HL-60/S4 (cell line): ENCODE results near the gene EFCAB11.

ENCODE experiments used
- in situ Hi-C: fragments of 300-500 bp; cut with MboI; formaldehyde crosslinking; loops from 2 replicates; pipeline ENCODE4 v1.14.3; 2022; ENCODE audit warnings: low sequenced_read_pairs

Gene EFCAB11

DNA sequence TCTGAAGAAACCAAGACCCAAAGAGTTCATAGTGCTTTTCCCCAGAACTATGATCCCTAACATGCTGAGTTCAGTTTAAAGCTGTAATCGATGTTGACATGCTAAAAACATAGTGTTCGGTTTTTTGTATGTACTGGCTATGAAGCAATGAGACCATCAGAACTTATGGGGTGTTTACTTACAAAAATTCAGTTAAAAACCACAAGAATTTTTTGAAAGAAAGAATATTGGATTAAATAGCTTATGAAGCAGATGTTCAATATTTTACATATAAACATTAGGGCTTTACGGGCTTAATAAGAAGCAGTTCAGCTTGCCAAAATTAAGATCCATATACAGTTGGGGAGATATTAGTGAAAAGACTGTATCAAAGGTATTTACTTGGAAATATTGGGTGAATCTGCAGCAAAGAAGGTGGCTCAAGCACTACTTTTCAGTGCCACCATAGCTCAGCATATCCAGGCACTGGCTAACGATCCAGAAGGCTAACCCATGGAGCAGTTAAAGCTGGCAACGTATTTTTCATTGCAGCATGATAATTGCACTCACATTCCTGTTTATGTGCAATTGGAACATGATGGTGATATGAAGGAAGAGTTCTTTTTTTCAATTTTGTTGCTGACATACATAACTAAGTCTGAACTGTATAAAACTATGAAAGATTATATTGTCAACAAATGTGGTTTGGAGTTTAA lies 125.9 kb downstream of the EFCAB11 start:
- in situ Hi-C loops = no loop called here

DNA sequence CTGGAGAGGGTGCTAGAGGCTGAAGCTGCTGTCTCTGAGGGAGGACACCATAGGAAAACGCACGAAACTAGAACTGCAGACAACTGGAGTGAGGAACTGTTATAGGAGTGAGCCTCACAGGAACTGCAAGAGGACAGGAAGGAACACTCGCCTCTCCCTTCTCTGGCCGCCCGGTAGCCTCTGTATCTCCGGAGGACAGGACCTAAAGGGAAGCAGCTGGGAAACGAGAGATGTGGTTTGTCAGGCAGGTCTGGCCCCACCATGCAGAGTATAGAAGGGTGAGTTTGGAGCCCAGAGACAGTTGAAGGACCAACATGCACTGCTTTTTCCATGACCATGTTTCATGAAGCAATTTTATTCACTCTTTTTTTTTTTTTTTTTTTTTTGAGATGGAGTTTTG lies 127.3 kb downstream of the EFCAB11 start:
- in situ Hi-C loops = no loop called here

DNA sequence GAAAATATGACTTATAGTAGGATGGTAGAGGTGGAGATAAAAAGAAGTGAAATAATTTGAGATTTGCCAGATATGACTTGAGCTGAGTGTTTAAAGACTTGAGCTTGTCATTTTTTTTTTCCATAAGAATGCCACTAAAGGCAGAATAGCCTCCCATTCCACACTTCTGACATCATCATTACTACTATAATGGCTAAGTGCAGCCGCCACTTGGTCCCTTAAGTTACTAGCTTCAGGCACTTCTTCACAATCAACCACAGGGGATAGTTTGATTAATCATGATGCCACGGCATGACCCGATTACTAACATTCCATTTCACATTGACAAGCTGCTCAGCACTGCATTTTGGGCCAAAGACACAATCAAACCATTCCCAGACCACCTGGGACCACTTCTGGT lies 127.9 kb downstream of the EFCAB11 start:
- in situ Hi-C loops = no loop called here

GRCh38 chr14:89823743-89824142 lies 130.8 kb downstream of the EFCAB11 start:
- in situ Hi-C loops = no loop called here

DNA sequence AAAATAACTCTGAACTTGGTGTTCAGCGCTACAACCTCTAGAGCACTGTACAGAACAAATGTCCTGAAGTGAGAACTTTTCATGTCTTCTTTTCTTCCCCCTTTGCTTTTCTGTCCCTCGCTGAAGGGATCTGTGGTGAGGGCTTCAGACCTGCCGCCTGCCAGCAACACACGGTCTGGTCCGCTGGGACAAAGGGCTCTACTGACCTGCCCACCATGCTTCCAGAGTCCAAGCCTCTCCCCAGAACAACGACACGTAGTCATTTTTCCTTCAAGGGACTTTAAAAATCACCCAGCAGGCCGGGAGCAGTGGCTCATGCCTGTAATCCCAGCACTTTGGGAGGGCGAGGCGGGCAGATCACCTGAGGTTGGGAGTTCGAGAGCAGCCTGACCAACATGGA lies 140.4 kb downstream of the EFCAB11 start:
- in situ Hi-C loops = no loop called here

GRCh38 chr14:89813617-89814031 lies 140.9 kb downstream of the EFCAB11 start:
- in situ Hi-C loops = no loop called here

DNA sequence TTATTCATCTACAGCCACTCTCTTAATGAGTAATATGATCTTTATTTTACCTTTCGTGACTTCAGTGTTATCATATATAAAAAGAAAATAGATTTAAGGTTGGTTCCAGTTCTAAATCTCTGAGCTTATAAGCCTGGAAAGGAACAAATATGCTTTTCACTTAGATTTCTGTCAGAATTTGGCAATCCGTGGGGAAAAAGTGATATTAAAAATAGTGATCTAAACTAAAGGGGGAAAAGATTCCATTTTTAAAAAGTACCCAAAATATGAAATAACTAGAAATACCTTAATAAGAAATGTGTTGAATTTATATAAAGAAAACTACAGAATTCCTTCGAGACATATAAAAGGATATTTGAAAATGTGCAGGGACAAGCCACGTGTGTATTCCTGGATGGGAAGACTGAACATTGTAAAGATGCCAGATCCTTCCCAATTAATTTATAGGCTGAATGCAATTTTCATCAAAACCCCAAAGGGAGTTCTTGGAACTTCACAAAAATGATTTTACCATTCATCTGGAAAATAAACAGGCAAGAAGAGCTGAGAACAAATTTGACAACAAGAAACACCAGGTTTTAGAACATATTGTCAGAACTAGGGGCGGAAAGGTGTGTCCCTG lies 142.5 kb downstream of the EFCAB11 start:
- in situ Hi-C loops = no loop called here

DNA sequence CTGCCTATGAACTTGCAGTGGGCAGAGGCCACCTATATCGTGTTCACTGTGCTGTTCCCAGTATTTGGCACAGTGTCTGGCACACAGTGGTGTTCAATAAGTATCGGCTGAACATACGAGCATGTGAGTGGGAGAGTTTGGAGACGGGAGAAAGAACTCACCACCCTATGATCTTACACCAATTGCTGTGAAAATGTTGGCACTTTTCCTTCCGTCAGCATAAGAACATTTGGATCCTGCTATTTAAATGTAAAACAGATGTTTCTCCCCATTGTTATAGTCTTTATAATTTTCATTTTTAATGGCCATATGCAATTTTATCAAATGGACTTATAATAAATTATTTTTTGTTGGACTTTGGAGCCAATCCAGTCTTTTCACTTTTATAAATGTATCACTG lies 144.4 kb downstream of the EFCAB11 start:
- in situ Hi-C loops = no loop called here

DNA sequence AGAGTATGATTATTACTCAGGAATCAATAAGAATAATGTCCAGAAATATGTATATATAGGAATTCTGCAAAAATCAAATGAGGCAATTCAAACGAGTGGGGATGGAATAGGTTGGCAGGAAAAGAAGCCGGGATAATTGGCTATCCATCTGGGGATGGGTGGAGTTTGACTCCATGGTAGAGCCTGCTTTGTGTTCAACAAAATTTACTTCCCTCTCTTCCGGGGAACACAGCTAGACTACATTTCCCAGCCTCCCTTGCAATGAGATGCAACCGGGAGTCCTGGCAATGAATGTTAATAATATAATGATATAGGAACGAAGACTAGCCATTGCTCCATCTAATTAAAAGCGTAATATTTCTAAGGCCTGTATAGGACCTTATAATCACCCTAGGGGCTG lies 146.6 kb downstream of the EFCAB11 start:
- in situ Hi-C loops = no loop called here

GRCh38 chr14:89807151-89807550 lies 147.4 kb downstream of the EFCAB11 start:
- in situ Hi-C loops = no loop called here

- in situ Hi-C loops = no loop called here
Observed at GRCh38 chr14:89806451-89806850, 148.1 kb downstream of the EFCAB11 start.

- in situ Hi-C loops = no loop called here
Observed at GRCh38 chr14:89805501-89805900, 149.0 kb downstream of the EFCAB11 start.

DNA sequence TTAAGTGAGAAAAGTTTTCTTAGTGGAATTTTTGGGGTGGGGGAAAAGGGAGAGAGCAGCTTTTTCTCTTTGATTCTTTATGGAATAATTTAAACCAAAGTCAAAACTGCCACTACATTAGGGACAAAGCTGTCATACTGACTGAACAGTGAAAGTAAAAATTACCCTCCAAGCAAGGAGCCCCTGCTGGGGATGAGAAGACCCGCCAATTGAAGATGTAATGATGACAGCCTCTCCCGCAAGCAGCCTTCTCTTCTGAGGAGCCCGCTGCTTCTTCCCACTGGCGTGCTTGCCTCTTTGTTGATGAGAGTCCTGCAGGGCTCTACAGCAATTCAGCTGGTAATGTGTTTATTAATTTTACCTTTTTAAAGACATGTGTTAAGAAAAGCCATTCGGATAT lies 151.0 kb downstream of the EFCAB11 start:
- in situ Hi-C loops = no loop called here

DNA sequence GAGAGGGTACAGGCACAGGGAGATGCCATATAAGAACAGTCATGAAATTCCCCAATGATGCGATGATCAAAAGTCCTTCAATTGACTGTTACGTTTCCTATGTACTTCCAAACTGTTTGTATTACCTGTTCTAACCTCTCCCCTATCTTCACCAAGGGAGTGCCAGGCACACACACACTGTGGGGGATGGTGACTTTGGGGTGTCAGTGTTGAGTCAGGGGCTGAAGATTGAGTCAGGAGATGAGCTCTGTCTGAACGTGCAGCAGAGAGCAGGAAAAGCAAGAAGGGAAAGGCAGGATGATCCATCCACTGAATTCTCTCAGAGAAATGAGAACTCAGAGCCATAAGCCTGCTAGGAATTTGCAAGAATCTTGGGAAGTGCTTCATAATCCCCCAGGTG lies 153.4 kb downstream of the EFCAB11 start:
- in situ Hi-C loops = no loop called here

DNA sequence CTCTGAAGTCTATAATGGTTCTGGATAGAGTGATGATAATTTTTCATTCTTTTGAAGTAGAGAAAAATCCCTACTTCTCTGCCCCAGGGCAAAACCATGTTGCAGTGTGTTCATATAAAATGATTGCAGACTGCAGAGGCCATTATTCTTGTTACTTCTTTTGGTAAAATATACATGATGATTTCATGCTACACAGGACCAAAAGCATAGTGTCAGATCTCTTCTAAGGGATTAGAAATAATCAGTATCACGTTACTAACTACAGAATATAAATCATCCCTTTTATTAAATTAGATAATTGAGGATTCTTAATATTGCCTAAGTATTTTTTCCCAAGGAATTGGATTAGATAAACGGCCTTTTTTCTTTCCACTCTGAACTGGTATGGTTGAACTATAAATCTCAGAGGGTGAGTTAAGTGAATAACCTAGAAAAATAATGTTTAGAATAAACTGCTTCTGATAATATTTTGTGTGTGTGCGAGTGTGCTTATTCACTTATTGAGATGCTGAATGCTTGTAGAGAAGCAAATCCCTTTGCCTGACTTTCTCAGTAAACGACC lies 156.2 kb downstream of the EFCAB11 start:
- in situ Hi-C loops = no loop called here

- in situ Hi-C loops = no loop called here
Observed at GRCh38 chr14:89797148-89797547, 157.4 kb downstream of the EFCAB11 start.

GRCh38 chr14:89794096-89794495 lies 160.4 kb downstream of the EFCAB11 start:
- in situ Hi-C loops = no loop called here

- in situ Hi-C loops = no loop called here
Observed at GRCh38 chr14:89793367-89793716, 161.2 kb downstream of the EFCAB11 start.

- in situ Hi-C loops = no loop called here
Observed at GRCh38 chr14:89792489-89793366, 161.8 kb downstream of the EFCAB11 start.

DNA sequence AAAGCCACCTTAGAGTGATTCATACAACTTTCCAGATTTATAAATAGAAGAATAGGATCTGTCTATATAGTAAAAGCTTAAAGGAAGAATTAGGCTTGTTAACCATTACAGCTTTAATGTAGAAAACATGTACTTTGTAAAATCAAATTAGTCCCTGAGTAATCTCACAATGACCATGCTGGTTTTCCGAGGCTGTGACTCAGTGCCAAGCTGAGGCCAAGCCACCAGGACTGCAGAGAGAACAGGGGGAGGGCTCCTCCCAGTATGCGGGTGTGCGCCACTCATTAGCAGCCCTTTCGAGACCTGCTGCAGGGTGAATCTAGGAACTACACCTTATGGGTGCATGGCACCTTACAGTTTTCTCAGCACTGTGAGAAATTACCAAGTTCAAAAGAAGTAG lies 167.0 kb downstream of the EFCAB11 start:
- in situ Hi-C loops = no loop called here

- in situ Hi-C loops = no loop called here
Observed at GRCh38 chr14:89781046-89781445, 173.5 kb downstream of the EFCAB11 start.

DNA sequence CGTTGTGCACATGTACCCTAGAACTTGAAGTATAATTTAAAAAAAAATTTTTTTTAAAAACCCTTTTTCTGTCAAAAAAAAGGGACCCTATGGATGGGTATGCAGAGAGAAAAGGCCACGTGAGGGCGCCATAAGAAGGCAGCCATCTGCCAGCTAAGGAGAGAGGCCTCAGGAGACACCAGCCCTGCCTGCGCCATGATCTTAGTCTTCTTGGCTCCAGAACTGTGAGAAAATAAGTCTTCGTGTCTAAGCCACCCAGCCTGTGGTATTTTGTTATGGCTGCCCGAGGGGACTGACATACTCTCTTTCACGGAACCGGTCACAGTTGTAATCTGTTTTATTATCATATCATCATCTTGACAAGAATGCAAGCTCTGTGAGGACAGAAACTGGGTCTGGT lies 174.8 kb downstream of the EFCAB11 start:
- in situ Hi-C loops = no loop called here
